ENCODE data around the gene LETM1. TPM values are rescaled to one million over a fixed set of nuclear protein-coding genes. Genes with fewer than 3 reads are reported as not detected.

LETM1 gene
- total and polyA plus RNA-seq, 2 experiments from 2014 or later = 23.3 to 68.9 TPM

GRCh38 chr4:1862961-1863296 is 7.0 kb upstream of the LETM1 start:
- peaks cover 8% of the 10 kb centered on the region; the same call in 1 of the 2 replicates for H3F3A ChIP-seq (replicated peaks; ENCODE audit: low read depth)
- DNase-seq (ENCODE audit: low spot score) (no peak), ATAC-seq (no peak)
- TF ChIP-seq REST (IDR thresholded peaks at IDR 0.05; ENCODE audit: unreplicated experiment) (no peak), POLR2AphosphoS5 (IDR thresholded peaks at IDR 0.05; ENCODE audit: low read depth) (no peak), CTCF (conservative IDR thresholded peaks at IDR 0.05; ENCODE audit: low read depth in 2 of 2) (no peak), EZH2 (IDR thresholded peaks at IDR 0.05; ENCODE audit: low read depth, unreplicated experiment) (no peak), ZNF331 (CRISPR knock-in tag; IDR thresholded peaks at IDR 0.05; ENCODE audit: low read depth) (no peak), EZH2phosphoT487 (IDR thresholded peaks at IDR 0.05; ENCODE audit: unreplicated experiment) (no peak), NANOG (IDR thresholded peaks at IDR 0.05; ENCODE audit: borderline replicate concordance) (no peak), ZNF114 (CRISPR knock-in tag; IDR thresholded peaks at IDR 0.05) (no peak), STAT1 (IDR thresholded peaks at IDR 0.05; ENCODE audit: unreplicated experiment) (no peak), CREB1 (CRISPR knock-in tag; IDR thresholded peaks at IDR 0.05; ENCODE audit: low read depth) (no peak), JUNB (IDR thresholded peaks at IDR 0.05; ENCODE audit: unreplicated experiment) (no peak)
- TF ChIP-seq, protein P1, sequence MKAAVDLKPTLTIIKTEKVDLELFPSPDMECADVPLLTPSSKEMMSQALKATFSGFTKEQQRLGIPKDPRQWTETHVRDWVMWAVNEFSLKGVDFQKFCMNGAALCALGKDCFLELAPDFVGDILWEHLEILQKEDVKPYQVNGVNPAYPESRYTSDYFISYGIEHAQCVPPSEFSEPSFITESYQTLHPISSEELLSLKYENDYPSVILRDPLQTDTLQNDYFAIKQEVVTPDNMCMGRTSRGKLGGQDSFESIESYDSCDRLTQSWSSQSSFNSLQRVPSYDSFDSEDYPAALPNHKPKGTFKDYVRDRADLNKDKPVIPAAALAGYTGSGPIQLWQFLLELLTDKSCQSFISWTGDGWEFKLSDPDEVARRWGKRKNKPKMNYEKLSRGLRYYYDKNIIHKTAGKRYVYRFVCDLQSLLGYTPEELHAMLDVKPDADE (IDR thresholded peaks at IDR 0.05) = no peak
- TF ChIP-seq, protein P2, sequence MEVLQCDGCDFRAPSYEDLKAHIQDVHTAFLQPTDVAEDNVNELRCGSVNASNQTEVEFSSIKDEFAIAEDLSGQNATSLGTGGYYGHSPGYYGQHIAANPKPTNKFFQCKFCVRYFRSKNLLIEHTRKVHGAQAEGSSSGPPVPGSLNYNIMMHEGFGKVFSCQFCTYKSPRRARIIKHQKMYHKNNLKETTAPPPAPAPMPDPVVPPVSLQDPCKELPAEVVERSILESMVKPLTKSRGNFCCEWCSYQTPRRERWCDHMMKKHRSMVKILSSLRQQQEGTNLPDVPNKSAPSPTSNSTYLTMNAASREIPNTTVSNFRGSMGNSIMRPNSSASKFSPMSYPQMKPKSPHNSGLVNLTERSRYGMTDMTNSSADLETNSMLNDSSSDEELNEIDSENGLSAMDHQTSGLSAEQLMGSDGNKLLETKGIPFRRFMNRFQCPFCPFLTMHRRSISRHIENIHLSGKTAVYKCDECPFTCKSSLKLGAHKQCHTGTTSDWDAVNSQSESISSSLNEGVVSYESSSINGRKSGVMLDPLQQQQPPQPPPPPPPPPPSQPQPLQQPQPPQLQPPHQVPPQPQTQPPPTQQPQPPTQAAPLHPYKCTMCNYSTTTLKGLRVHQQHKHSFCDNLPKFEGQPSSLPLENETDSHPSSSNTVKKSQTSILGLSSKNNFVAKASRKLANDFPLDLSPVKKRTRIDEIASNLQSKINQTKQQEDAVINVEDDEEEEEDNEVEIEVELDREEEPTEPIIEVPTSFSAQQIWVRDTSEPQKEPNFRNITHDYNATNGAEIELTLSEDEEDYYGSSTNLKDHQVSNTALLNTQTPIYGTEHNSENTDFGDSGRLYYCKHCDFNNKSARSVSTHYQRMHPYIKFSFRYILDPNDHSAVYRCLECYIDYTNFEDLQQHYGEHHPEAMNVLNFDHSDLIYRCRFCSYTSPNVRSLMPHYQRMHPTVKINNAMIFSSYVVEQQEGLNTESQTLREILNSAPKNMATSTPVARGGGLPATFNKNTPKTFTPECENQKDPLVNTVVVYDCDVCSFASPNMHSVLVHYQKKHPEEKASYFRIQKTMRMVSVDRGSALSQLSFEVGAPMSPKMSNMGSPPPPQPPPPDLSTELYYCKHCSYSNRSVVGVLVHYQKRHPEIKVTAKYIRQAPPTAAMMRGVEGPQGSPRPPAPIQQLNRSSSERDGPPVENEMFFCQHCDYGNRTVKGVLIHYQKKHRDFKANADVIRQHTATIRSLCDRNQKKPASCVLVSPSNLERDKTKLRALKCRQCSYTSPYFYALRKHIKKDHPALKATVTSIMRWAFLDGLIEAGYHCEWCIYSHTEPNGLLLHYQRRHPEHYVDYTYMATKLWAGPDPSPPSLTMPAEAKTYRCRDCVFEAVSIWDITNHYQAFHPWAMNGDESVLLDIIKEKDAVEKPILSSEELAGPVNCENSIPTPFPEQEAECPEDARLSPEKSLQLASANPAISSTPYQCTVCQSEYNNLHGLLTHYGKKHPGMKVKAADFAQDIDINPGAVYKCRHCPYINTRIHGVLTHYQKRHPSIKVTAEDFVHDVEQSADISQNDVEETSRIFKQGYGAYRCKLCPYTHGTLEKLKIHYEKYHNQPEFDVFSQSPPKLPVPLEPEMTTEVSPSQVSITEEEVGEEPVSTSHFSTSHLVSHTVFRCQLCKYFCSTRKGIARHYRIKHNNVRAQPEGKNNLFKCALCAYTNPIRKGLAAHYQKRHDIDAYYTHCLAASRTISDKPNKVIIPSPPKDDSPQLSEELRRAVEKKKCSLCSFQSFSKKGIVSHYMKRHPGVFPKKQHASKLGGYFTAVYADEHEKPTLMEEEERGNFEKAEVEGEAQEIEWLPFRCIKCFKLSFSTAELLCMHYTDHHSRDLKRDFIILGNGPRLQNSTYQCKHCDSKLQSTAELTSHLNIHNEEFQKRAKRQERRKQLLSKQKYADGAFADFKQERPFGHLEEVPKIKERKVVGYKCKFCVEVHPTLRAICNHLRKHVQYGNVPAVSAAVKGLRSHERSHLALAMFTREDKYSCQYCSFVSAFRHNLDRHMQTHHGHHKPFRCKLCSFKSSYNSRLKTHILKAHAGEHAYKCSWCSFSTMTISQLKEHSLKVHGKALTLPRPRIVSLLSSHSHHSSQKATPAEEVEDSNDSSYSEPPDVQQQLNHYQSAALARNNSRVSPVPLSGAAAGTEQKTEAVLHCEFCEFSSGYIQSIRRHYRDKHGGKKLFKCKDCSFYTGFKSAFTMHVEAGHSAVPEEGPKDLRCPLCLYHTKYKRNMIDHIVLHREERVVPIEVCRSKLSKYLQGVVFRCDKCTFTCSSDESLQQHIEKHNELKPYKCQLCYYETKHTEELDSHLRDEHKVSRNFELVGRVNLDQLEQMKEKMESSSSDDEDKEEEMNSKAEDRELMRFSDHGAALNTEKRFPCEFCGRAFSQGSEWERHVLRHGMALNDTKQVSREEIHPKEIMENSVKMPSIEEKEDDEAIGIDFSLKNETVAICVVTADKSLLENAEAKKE (CRISPR knock-in tag; IDR thresholded peaks at IDR 0.05) = no peak
- no peaks in the 10 kb centered on the region; the same call in 2 of the 3 replicates for H3K9me3 Mint-ChIP-seq
- H3K27ac Mint-ChIP-seq = no peak overlapping the region
- H3K4me3 ChIP-seq = peak overlapping the region; percentile 56
- H3K36me3 ChIP-seq (ENCODE audit: insufficient read depth) = no peaks in the 10 kb centered on the region
- H3K79me2 ChIP-seq (replicated peaks; ENCODE audit: insufficient read depth) = no peaks in the 10 kb centered on the region
- peaks cover 32% of the 10 kb centered on the region for H4K20me1 ChIP-seq (replicated peaks; ENCODE audit: insufficient read depth)
- H3K9me2 ChIP-seq (ENCODE audit: insufficient read depth) = no peaks in the 10 kb centered on the region
- no peaks in the 10 kb centered on the region for H3K4me1 ChIP-seq (ENCODE audit: insufficient read depth)
- H3K4me1 Mint-ChIP-seq = peaks cover 14% of the 10 kb centered on the region; the same call in 2 of the 3 replicates
- H3K4me3 Mint-ChIP-seq = peak overlapping the region; percentile 47; the same call in 1 of the 3 replicates
- no peak overlapping the region for H3K27ac ChIP-seq (ENCODE audit: low read depth)
- no peaks in the 10 kb centered on the region for H3K36me3 Mint-ChIP-seq (ENCODE audit: low read depth)
- H3K27me3 ChIP-seq (ENCODE audit: insufficient read depth) = peaks cover 100% of the 10 kb centered on the region
- H3K4me2 ChIP-seq = peak overlapping the region; percentile 76
- peaks cover 95% of the 10 kb centered on the region for H3K27me3 Mint-ChIP-seq (ENCODE audit: insufficient read depth, low read depth, poor library complexity)
- H2AFZ ChIP-seq = no peak overlapping the region

Measured in GM23338 (cell line).